Measurements from ENCODE around the gene IL20RA.

The IL20RA gene

DNA sequence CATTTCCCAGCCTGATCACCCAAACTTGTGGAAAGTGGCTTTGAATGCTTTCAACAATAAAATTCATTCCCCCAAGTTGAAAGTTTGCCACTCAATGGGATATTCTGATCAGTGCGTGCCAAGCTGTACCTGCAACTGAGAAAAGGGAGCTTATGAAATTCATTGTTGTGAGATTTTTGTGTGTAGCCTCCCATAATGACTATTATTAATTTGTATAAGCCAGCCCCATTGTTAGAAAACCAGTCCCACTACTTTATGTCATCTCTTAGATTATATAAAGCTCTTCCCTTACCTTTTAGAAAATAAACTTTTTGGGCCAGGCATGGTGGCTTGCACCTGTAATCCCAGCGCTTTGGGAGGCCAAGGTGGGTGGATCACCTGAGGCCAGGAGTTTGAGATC, 15.9 kb downstream of the IL20RA start:
- H3K36me3 ChIP-seq = no peaks in the 10 kb centered on the region

DNA sequence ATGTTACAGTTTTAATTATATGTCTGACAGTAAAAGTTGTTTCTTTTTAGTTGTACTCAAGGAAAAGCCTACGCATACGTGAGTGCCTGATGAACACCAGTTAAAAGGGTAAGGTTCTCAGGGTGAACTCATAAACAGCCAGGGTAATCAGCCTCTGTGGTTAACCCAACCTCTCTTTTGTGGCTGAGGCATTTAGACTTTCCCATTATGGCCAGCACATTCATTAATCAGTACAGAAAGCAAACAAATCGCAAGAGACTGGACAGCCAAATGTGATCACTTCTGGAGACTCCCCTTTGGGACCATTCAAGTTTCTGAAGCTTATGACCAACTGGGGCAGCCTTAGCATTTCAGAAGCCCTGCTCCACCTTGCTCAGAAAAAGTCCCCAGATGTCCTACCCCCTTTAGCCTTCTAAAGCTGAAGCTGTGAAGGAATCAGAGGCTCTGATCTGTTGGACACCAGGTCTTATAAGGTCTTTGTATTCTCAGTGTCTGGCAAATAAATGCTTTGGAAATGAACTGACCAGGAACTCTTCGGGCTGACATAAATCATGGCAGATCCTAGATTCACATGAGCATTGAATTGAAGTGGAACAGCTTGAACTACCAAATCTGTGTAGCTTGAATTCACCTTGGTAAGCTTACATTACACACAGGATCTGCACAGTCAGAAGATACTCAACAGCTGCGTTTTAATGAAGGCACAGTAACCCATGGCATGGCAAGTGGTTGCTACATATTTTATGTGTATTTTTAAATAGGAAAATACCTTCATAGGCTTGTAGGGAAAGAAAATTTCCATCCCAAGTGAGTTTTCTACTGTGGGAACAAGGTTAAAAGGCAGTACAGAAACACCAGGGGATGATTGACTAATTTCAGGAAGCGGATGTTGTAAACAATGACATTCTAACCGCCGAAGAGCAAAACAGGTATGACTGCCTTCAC, 18.7 kb downstream of the IL20RA start:
- H3K4me3 ChIP-seq (ENCODE audit: low read depth in 1 of 2, low read length in 1 of 2) = no peak overlapping the region
- no peak overlapping the region for H3K27ac ChIP-seq
- peaks cover 99% of the 10 kb centered on the region for H3K27me3 ChIP-seq
- TF ChIP-seq, protein P1, sequence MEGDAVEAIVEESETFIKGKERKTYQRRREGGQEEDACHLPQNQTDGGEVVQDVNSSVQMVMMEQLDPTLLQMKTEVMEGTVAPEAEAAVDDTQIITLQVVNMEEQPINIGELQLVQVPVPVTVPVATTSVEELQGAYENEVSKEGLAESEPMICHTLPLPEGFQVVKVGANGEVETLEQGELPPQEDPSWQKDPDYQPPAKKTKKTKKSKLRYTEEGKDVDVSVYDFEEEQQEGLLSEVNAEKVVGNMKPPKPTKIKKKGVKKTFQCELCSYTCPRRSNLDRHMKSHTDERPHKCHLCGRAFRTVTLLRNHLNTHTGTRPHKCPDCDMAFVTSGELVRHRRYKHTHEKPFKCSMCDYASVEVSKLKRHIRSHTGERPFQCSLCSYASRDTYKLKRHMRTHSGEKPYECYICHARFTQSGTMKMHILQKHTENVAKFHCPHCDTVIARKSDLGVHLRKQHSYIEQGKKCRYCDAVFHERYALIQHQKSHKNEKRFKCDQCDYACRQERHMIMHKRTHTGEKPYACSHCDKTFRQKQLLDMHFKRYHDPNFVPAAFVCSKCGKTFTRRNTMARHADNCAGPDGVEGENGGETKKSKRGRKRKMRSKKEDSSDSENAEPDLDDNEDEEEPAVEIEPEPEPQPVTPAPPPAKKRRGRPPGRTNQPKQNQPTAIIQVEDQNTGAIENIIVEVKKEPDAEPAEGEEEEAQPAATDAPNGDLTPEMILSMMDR (IDR thresholded peaks at IDR 0.05) = no peak
- no peaks in the 10 kb centered on the region for H3K4me1 ChIP-seq (ENCODE audit: control insufficient read depth in 1 of 2, insufficient read depth in 1 of 2, low read depth in 1 of 2, low read length in 1 of 2)
- H3K36me3 ChIP-seq = no peaks in the 10 kb centered on the region
- no peaks in the 10 kb centered on the region for H3K9me3 ChIP-seq

More for the DNA sequence above, 15.9 kb downstream of the IL20RA start:
- Histone ChIP-seq H3K4me3 (ENCODE audit: low read depth in 1 of 2, low read length in 1 of 2) (no peak overlapping the region), H3K9me3 (no peaks in the 10 kb centered on the region), H3K27ac (no peak overlapping the region), H3K4me1 (ENCODE audit: control insufficient read depth in 1 of 2, insufficient read depth in 1 of 2, low read depth in 1 of 2, low read length in 1 of 2) (no peaks in the 10 kb centered on the region), H3K27me3 (peaks cover 99% of the 10 kb centered on the region)
- TF ChIP-seq, protein P1 (IDR thresholded peaks at IDR 0.05) = no peak

DNA sequence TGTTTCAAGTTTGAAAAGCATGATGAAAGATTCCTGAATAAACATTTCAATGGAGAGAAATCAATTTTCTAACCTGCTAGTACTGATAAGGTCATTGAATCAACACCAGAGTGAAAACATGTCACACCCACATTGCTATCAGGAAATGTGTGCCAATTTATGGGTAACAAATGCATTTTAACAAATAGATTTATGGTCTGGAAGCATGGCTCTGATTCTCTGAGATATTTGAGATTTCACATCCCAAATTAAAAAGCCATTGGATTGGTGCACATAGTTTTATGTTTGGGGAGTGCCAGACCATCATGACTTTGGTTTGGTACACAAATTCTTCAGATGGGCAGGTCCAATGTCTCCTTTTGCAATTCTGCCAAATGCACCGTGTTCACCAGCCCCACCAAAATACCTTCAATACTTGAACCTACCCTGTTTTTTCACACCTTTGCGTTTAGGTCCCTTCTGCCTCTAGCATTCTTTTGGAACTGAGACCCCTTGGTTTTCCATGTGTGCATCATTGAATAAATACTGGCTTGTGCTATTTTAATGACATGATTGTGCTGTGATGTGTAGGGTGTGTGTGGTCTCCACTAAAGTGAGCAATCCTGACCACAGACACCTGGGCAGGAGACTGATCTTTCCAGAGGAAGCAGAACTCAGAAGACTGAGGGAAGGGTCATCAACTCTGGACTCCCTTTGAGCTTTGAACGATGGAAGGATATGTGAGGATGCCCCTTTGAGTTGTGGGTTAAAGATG, 20.4 kb downstream of the IL20RA start:
- Histone ChIP-seq H3K36me3 (no peaks in the 10 kb centered on the region), H3K4me1 (ENCODE audit: control insufficient read depth in 1 of 2, insufficient read depth in 1 of 2, low read depth in 1 of 2, low read length in 1 of 2) (no peaks in the 10 kb centered on the region), H3K27me3 (peaks cover 99% of the 10 kb centered on the region), H3K27ac (no peak overlapping the region), H3K9me3 (no peaks in the 10 kb centered on the region), H3K4me3 (ENCODE audit: low read depth in 1 of 2, low read length in 1 of 2) (no peak overlapping the region)
- TF ChIP-seq, protein P1 (IDR thresholded peaks at IDR 0.05) = no peak

- Histone ChIP-seq H3K9me3 (no peaks in the 10 kb centered on the region), H3K27ac (no peak overlapping the region), H3K27me3 (peaks cover 100% of the 10 kb centered on the region), H3K36me3 (no peaks in the 10 kb centered on the region), H3K4me3 (ENCODE audit: low read depth in 1 of 2, low read length in 1 of 2) (no peak overlapping the region), H3K4me1 (ENCODE audit: control insufficient read depth in 1 of 2, insufficient read depth in 1 of 2, low read depth in 1 of 2, low read length in 1 of 2) (no peaks in the 10 kb centered on the region)
- TF ChIP-seq, protein P1 (IDR thresholded peaks at IDR 0.05) = no peak
Measured at GRCh38 chr6:137020776-137021175, 24.0 kb downstream of the IL20RA start.

DNA sequence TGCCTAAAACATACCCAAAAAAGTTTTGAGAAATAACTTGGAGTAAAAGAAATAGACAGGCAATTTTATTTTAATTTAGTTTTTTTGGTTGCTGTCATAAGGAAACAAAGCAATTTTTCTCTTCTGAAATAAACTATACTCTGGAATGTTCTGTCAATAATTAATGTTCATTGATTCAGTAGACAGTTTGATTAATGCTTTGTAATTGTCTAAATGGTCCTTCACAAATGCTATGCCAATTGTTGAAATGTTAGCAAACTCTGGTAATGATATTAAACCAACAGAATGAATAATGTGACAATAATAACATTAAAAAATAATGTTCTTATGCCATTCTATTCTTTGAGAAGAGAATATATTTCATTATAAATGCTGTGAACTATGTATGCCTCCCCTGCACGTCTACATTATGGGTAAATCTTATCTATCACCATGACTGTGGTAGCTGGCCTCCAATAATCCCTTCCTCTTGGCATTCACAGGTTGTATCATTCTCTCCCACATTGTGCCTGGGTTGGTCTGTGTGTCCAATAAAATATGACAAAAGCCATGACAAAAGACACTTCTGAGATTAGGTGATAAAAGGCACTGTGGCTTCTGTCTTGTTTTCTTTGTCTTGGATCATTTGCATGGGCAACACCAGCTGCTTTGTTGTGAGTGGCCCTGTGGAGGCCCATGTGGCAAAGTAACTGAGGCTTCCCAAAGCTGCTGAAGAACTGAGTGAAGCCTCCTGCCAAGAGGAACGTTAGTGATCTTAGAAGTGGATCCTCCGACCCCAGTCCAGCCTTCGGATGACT, 25.1 kb downstream of the IL20RA start:
- Histone ChIP-seq H3K9me3 (no peaks in the 10 kb centered on the region), H3K36me3 (no peaks in the 10 kb centered on the region), H3K4me3 (ENCODE audit: low read depth in 1 of 2, low read length in 1 of 2) (no peak overlapping the region), H3K27ac (no peak overlapping the region), H3K4me1 (ENCODE audit: control insufficient read depth in 1 of 2, insufficient read depth in 1 of 2, low read depth in 1 of 2, low read length in 1 of 2) (no peaks in the 10 kb centered on the region), H3K27me3 (peaks cover 99% of the 10 kb centered on the region)
- TF ChIP-seq, protein P1 (IDR thresholded peaks at IDR 0.05) = no peak

Data from neutrophil (primary cell).